DOHH2 (cell line): Measurements from ENCODE around the gene PMM2.

Source experiments
- H3F3A ChIP-seq: fragments of 200-600 bp; sonication (generic), shearing (Covaris generic); 2 replicates; pipeline ENCODE4 v1.6.0; 2016; ENCODE audit warnings: antibody characterized with exemption, mild to moderate bottlenecking; ENCODE audit not compliant: control insufficient read depth, insufficient read depth
- H3K27ac ChIP-seq: fragments of 200-600 bp; sonication (generic); 2 replicates; pipeline ENCODE4 v1.5.1; 2014; ENCODE audit warnings: low read depth, mild to moderate bottlenecking, low read length, moderate library complexity
- H3K27me3 ChIP-seq: fragments of 200-600 bp; sonication (generic); 2 replicates; pipeline ENCODE4 v1.6.1; 2014; ENCODE audit warnings: mild to moderate bottlenecking, low read length, mixed read lengths; ENCODE audit not compliant: control insufficient read depth
- H3K36me3 ChIP-seq: fragments of 200-600 bp; sonication (generic); 2 replicates; pipeline ENCODE4 v1.6.1; 2014; ENCODE audit warnings: mild to moderate bottlenecking, low read length, moderate library complexity, mixed read lengths; ENCODE audit not compliant: control insufficient read depth
- H3K4me1 ChIP-seq: fragments of 200-600 bp; sonication (generic); 2 replicates; pipeline ENCODE4 v1.6.1; 2014; ENCODE audit warnings: mild to moderate bottlenecking, low read length, mixed read lengths; ENCODE audit not compliant: control insufficient read depth
- H3K4me2 ChIP-seq: fragments of 200-600 bp; sonication (generic); 2 replicates; pipeline ENCODE4 v1.6.0; 2014; ENCODE audit warnings: mild to moderate bottlenecking, low read length, moderate library complexity
- H3K4me3 ChIP-seq: fragments of 200-600 bp; sonication (generic); 2 replicates; pipeline ENCODE4 v1.5.1; 2014; ENCODE audit warnings: mild to moderate bottlenecking, low read length, mixed read lengths
- H3K79me2 ChIP-seq: fragments of 200-600 bp; sonication (generic); 2 replicates; pipeline ENCODE4 v1.6.1; 2014; ENCODE audit warnings: mild to moderate bottlenecking, low read length, mixed read lengths; ENCODE audit not compliant: control insufficient read depth
- H3K9me2 ChIP-seq: fragments of 200-600 bp; sonication (generic); replicated peaks from 2 replicates; pipeline ENCODE4 v1.6.1; 2014; ENCODE audit warnings: mild to moderate bottlenecking, low read length, mixed read lengths; ENCODE audit not compliant: control insufficient read depth
- H3K9me3 ChIP-seq: fragments of 200-600 bp; sonication (generic); 2 replicates; pipeline ENCODE4 v1.6.1; 2014; ENCODE audit warnings: antibody characterized with exemption, low read length, mixed read lengths; ENCODE audit not compliant: control insufficient read depth, insufficient read depth
- H4K20me1 ChIP-seq: fragments of 200-600 bp; sonication (generic); 2 replicates; pipeline ENCODE4 v1.6.0; 2014; ENCODE audit warnings: low read depth, mild to moderate bottlenecking, antibody characterized with exemption, low read length, moderate library complexity; ENCODE audit not compliant: control insufficient read depth, insufficient read depth
- EZH2phosphoT487 ChIP-seq: fragments of 200-600 bp; sonication (generic); IDR thresholded peaks from 2 replicates; pipeline ENCODE4 v1.6.1; 2017; ENCODE audit warnings: borderline replicate concordance, mild to moderate bottlenecking, antibody characterized with exemption, low read length, moderate library complexity, mixed read lengths
- TF ChIP-seq, protein P1 (sequence below): fragments of 200-600 bp; sonication (generic); IDR thresholded peaks from one replicate; pipeline ENCODE4 v1.5.1; 2014; ENCODE audit warnings: antibody characterized with exemption, mild to moderate bottlenecking, low read depth, low read length; ENCODE audit not compliant: poor library complexity, severe bottlenecking

Gene PMM2

DNA sequence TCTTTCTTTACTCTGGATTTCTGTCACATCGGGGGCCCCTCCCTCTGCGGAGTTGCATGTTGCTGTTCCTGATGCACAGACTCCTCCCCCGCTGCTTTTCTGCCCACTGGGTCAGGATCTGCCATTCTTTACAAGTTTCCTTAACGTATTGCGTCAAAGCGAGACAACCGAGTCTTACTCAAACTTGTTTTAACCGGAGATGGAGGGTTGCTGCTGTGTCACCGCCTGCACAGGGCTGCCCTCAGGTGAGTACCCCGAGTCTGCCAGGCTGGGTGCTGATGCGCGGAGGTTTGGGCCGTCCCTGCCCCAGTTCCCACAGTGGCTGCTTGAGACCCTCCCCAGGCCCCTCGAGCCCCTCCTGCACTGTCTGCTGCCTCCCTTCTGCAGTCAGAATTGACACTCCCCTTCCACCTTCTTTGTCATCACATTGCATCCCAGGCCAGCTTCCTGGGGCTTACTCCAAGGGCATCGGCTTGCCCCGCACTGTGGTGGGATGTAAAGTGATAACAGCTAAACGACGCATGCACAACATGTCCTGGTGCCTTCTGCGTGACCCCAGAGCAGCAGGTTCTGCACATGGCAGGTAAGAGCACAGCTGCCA is 51.9 kb downstream of the PMM2 start:
- Histone ChIP-seq H3K36me3 (peaks cover 81% of the 10 kb centered on the region), H3K27ac (no peak overlapping the region), H3K27me3 (no peaks in the 10 kb centered on the region), H3F3A (peaks cover 4% of the 10 kb centered on the region; the same call in 1 of the 2 replicates), H3K4me2 (no peak overlapping the region), H4K20me1 (no peaks in the 10 kb centered on the region; the same call in 1 of the 2 replicates), H3K4me3 (no peak overlapping the region), H3K79me2 (peaks cover 19% of the 10 kb centered on the region), H3K9me2 (no peaks in the 10 kb centered on the region), H3K4me1 (no peaks in the 10 kb centered on the region), H3K9me3 (no peaks in the 10 kb centered on the region)
- no peak for TF ChIP-seq EZH2phosphoT487

DNA sequence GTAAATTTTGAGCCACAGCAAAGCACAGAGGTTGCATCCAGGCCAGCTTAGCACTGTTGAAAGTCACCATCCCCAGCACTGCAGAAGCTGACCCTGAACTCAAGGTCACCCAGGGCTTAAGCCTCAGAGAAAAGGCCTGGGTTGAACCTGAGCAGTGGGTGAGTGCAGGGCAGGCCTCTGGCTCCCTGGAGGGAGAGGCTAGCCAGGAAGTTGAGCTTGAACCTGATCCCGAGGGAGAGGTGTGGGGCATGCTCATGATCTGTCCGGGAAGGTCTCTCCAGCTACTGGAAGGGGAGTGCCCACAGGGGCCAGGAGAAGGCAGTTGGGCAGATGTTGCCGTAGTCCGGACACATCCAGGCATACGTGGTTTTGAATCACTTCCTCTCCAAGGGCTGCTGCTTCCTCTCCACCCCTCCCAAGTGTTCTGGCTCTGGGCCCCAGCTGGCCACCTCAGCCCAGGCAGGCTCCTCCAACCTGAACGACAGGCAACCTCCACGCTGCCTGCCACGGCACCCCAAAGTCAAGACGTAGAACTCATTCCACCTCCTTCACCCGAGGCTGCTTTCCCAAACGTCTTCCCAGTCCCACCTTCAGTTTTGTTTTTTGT is 52.7 kb downstream of the PMM2 start:
- H3K79me2 ChIP-seq, result peaks cover 13% of the 10 kb centered on the region
- no peaks in the 10 kb centered on the region for H3K27me3 ChIP-seq
- H4K20me1 ChIP-seq, result no peaks in the 10 kb centered on the region; the same call in 1 of the 2 replicates
- no peak overlapping the region for H3K27ac ChIP-seq
- no peak overlapping the region for H3K4me3 ChIP-seq
- peaks cover 90% of the 10 kb centered on the region for H3K36me3 ChIP-seq
- no peaks in the 10 kb centered on the region for H3K9me2 ChIP-seq
- TF ChIP-seq, protein P1, sequence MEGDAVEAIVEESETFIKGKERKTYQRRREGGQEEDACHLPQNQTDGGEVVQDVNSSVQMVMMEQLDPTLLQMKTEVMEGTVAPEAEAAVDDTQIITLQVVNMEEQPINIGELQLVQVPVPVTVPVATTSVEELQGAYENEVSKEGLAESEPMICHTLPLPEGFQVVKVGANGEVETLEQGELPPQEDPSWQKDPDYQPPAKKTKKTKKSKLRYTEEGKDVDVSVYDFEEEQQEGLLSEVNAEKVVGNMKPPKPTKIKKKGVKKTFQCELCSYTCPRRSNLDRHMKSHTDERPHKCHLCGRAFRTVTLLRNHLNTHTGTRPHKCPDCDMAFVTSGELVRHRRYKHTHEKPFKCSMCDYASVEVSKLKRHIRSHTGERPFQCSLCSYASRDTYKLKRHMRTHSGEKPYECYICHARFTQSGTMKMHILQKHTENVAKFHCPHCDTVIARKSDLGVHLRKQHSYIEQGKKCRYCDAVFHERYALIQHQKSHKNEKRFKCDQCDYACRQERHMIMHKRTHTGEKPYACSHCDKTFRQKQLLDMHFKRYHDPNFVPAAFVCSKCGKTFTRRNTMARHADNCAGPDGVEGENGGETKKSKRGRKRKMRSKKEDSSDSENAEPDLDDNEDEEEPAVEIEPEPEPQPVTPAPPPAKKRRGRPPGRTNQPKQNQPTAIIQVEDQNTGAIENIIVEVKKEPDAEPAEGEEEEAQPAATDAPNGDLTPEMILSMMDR, result no peak
- no peak for TF ChIP-seq EZH2phosphoT487
- H3F3A ChIP-seq, result peaks cover 4% of the 10 kb centered on the region; the same call in 1 of the 2 replicates
- no peaks in the 10 kb centered on the region for H3K9me3 ChIP-seq
- no peak overlapping the region for H3K4me2 ChIP-seq
- no peaks in the 10 kb centered on the region for H3K4me1 ChIP-seq

DNA sequence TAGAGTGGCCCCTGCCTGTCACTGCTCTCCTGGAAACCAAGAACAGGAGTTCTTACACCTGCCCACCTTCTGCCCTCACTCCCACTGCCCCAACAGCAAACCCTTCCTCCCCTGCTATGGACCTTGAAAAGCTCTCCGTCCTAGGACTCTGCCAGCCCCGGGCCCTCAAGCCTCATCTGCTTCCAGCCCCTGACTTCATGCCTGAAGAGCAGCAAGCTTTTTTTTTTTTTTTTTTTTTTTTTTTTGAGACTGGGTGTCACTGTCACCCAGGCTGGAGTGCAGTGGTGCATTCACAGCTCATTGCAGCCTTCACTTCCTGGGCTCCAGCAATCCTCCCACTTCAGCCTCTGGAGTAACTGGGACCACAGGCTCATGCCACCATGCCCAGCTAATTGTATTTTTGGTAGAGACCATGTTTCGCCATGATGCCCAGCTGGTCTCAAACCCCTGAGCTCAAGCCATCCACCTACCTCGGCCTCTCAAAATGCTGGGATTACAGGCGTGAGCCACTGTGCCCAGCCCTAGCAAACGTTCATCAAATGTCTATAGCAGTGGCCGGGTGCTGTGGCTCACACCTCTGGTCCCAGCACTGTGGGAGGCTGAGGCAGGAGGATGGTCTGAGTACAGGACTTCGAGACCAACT is 54.2 kb downstream of the PMM2 start:
- H4K20me1 ChIP-seq, result no peaks in the 10 kb centered on the region; the same call in 1 of the 2 replicates
- peaks cover 95% of the 10 kb centered on the region for H3K36me3 ChIP-seq

More for the DNA sequence above, 54.2 kb downstream of the PMM2 start:
- no peak for TF ChIP-seq EZH2phosphoT487
- TF ChIP-seq, protein P1, result no peak
- H3K27me3 ChIP-seq, result no peaks in the 10 kb centered on the region
- peaks cover 4% of the 10 kb centered on the region; the same call in 1 of the 2 replicates for H3F3A ChIP-seq
- H3K4me2 ChIP-seq, result no peak overlapping the region
- peaks cover 4% of the 10 kb centered on the region; the same call in 1 of the 2 replicates for H3K79me2 ChIP-seq
- H3K4me3 ChIP-seq, result no peak overlapping the region
- no peaks in the 10 kb centered on the region for H3K4me1 ChIP-seq
- H3K27ac ChIP-seq, result no peak overlapping the region
- no peaks in the 10 kb centered on the region for H3K9me3 ChIP-seq
- no peaks in the 10 kb centered on the region for H3K9me2 ChIP-seq
